ENCODE data around the gene ENAH.

Gene ENAH

GRCh38 chr1:225486856-225487255, 166.1 kb downstream of the ENAH start:
- TF ChIP-seq POLR2AphosphoS5 (IDR thresholded peaks at IDR 0.05; ENCODE audit: low read depth, low read length): no peak
- TF ChIP-seq REST (IDR thresholded peaks at IDR 0.05; ENCODE audit: insufficient read depth in 1 of 2, low read depth in 2 of 2, low read length in 2 of 2): no peak

DNA sequence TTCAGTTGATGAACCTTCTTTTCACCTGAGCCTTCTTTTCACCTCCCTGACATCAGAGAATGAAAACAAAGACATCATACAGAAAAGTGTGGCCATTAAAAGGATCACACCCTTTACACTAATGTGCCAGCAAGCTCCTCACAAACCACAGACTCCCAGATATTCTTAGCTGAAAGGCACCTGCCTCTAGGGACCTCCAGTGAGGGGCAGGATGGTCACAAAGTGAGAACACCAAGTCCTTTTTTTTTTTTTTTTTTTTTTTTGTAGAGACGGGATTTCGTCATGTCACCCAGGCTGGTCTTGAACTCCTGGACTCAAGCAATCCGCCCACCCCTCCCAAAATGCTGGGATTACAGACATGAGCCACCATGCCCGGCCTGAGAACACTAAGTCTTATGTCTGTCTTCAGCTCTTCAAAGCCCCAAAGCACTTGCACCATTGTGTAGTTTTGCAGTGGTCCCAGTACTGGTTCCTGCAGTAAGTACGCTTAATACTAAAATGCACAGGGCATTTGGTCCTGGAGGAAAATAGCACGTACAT, 166.9 kb downstream of the ENAH start:
- TF ChIP-seq FOXP2 (optimal IDR thresholded peaks at IDR 0.05; ENCODE audit: borderline replicate concordance, extremely low read depth, extremely low read length, insufficient read depth) (no peak), REST (IDR thresholded peaks at IDR 0.05; ENCODE audit: insufficient read depth in 1 of 2, low read depth in 2 of 2, low read length in 2 of 2) (no peak), POLR2AphosphoS5 (IDR thresholded peaks at IDR 0.05; ENCODE audit: low read depth, low read length) (no peak), SIN3A (IDR thresholded peaks at IDR 0.05; ENCODE audit: borderline replicate concordance, insufficient read depth, low read length) (no peak), TAF1 (IDR thresholded peaks at IDR 0.05; ENCODE audit: borderline replicate concordance, insufficient read depth, low read length) (no peak)

DNA sequence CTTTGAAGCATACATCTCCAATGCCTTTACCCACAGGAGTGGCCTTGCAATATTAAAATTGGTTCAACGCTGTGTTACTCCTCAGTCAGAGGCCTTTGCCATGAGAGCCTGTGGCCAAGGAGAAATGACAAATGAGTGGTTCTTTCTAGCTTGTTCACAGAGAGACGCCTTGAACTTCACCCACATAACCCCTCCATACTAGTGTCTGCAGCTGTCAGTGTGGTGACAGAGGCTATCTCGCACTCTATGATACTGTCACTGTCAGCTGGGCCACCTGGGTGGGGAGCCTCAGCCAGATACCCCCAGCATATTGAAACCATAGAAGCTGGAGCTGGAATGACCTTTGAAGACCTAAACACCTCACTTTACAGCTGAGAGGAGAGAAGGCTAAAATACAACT, 167.7 kb downstream of the ENAH start:
- TF ChIP-seq TAF1 (IDR thresholded peaks at IDR 0.05; ENCODE audit: borderline replicate concordance, insufficient read depth, low read length) (no peak), REST (IDR thresholded peaks at IDR 0.05; ENCODE audit: insufficient read depth in 1 of 2, low read depth in 2 of 2, low read length in 2 of 2) (no peak), FOXP2 (optimal IDR thresholded peaks at IDR 0.05; ENCODE audit: borderline replicate concordance, extremely low read depth, extremely low read length, insufficient read depth) (no peak), SIN3A (IDR thresholded peaks at IDR 0.05; ENCODE audit: borderline replicate concordance, insufficient read depth, low read length) (no peak), POLR2AphosphoS5 (IDR thresholded peaks at IDR 0.05; ENCODE audit: low read depth, low read length) (no peak)

- no peak for TF ChIP-seq POLR2AphosphoS5 (IDR thresholded peaks at IDR 0.05; ENCODE audit: low read depth, low read length)
- TF ChIP-seq TAF1 (IDR thresholded peaks at IDR 0.05; ENCODE audit: borderline replicate concordance, insufficient read depth, low read length): no peak
- TF ChIP-seq FOXP2 (optimal IDR thresholded peaks at IDR 0.05; ENCODE audit: borderline replicate concordance, extremely low read depth, extremely low read length, insufficient read depth): no peak
- TF ChIP-seq REST (IDR thresholded peaks at IDR 0.05; ENCODE audit: insufficient read depth in 1 of 2, low read depth in 2 of 2, low read length in 2 of 2): no peak
- TF ChIP-seq SIN3A (IDR thresholded peaks at IDR 0.05; ENCODE audit: borderline replicate concordance, insufficient read depth, low read length): no peak
Measured at GRCh38 chr1:225484657-225485214, 168.2 kb downstream of the ENAH start.
